Measurements from ENCODE around the gene GEMIN5. TPM values are rescaled to one million over a fixed set of nuclear protein-coding genes. Genes with fewer than 3 reads are reported as not detected.

The GEMIN5 gene
- total and polyA plus RNA-seq, 2 of the 13 experiments (the other 11 are each of a cell fraction or from before 2014, with no cell fraction given), result 6.6 to 28.6 TPM

DNA sequence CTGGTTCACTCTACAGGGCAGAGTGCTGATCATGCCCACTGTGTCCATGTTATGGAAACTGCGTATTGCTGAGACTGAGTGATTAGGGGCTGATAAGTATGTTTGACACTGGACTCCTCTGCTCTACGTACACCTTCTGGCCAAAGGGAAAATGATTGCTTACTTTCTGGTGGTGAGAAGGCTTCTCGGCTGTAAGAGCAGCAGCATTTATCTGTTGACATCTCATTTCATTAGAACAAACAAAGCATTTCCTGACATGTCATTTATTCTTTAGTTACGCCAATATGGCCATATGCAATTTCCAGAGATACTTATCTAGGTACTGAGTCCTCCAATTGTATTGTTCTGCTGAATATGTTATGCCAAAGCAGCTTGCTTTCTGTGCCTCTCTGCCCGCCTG, 93.2 kb downstream of the GEMIN5 start (continued):
- TF ChIP-seq, protein P1, sequence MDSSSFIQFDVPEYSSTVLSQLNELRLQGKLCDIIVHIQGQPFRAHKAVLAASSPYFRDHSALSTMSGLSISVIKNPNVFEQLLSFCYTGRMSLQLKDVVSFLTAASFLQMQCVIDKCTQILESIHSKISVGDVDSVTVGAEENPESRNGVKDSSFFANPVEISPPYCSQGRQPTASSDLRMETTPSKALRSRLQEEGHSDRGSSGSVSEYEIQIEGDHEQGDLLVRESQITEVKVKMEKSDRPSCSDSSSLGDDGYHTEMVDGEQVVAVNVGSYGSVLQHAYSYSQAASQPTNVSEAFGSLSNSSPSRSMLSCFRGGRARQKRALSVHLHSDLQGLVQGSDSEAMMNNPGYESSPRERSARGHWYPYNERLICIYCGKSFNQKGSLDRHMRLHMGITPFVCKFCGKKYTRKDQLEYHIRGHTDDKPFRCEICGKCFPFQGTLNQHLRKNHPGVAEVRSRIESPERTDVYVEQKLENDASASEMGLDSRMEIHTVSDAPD (CRISPR knock-in tag; IDR thresholded peaks at IDR 0.05), result no peak
- TF ChIP-seq FOXK2 (IDR thresholded peaks at IDR 0.05) (no peak), PITX1 (CRISPR knock-in tag; IDR thresholded peaks at IDR 0.05) (no peak), YEATS4 (CRISPR knock-in tag; IDR thresholded peaks at IDR 0.05; ENCODE audit: borderline replicate concordance) (no peak), HIVEP1 (CRISPR knock-in tag; IDR thresholded peaks at IDR 0.05) (no peak), IRF2 (CRISPR knock-in tag; IDR thresholded peaks at IDR 0.05) (peak; percentile 54; the same call in 1 of the 2 replicates), RAD21 (CRISPR knock-in tag; IDR thresholded peaks at IDR 0.05) (no peak), ZNF224 (CRISPR knock-in tag; IDR thresholded peaks at IDR 0.05) (no peak), ZNF883 (CRISPR knock-in tag; IDR thresholded peaks at IDR 0.05; ENCODE audit: not compliant biosample characterization) (no peak), MBD4 (IDR thresholded peaks at IDR 0.05; ENCODE audit: borderline replicate concordance, low read length) (no peak), XBP1 (CRISPR knock-in tag; IDR thresholded peaks at IDR 0.05) (no peak), ARHGAP35 (CRISPR knock-in tag; IDR thresholded peaks at IDR 0.05; ENCODE audit: borderline replicate concordance) (no peak), BORCS8-MEF2B (CRISPR knock-in tag; IDR thresholded peaks at IDR 0.05) (no peak), CEBPG (CRISPR knock-in tag; IDR thresholded peaks at IDR 0.05) (peak; percentile 51), POLR2A (IDR thresholded peaks at IDR 0.05; ENCODE audit: insufficient read depth in 1 of 2, low read depth in 2 of 2, low read length in 2 of 2) (no peak), ZNF44 (CRISPR knock-in tag; IDR thresholded peaks at IDR 0.05) (no peak), GATAD2A (CRISPR knock-in tag; IDR thresholded peaks at IDR 0.05) (peak; percentile 76), TAF1 (CRISPR knock-in tag; IDR thresholded peaks at IDR 0.05) (no peak), ZNF317 (CRISPR knock-in tag; IDR thresholded peaks at IDR 0.05) (no peak)
- TF ChIP-seq, protein P2, sequence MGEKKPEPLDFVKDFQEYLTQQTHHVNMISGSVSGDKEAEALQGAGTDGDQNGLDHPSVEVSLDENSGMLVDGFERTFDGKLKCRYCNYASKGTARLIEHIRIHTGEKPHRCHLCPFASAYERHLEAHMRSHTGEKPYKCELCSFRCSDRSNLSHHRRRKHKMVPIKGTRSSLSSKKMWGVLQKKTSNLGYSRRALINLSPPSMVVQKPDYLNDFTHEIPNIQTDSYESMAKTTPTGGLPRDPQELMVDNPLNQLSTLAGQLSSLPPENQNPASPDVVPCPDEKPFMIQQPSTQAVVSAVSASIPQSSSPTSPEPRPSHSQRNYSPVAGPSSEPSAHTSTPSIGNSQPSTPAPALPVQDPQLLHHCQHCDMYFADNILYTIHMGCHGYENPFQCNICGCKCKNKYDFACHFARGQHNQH (CRISPR knock-in tag; IDR thresholded peaks at IDR 0.05), result 0 out of 2 replicates have a peak, but pooled peaks have one; percentile 40
- TF ChIP-seq, protein P3, sequence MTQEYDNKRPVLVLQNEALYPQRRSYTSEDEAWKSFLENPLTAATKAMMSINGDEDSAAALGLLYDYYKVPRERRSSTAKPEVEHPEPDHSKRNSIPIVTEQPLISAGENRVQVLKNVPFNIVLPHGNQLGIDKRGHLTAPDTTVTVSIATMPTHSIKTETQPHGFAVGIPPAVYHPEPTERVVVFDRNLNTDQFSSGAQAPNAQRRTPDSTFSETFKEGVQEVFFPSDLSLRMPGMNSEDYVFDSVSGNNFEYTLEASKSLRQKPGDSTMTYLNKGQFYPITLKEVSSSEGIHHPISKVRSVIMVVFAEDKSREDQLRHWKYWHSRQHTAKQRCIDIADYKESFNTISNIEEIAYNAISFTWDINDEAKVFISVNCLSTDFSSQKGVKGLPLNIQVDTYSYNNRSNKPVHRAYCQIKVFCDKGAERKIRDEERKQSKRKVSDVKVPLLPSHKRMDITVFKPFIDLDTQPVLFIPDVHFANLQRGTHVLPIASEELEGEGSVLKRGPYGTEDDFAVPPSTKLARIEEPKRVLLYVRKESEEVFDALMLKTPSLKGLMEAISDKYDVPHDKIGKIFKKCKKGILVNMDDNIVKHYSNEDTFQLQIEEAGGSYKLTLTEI (CRISPR knock-in tag; conservative IDR thresholded peaks at IDR 0.05), result no peak
- TF ChIP-seq, protein P4, sequence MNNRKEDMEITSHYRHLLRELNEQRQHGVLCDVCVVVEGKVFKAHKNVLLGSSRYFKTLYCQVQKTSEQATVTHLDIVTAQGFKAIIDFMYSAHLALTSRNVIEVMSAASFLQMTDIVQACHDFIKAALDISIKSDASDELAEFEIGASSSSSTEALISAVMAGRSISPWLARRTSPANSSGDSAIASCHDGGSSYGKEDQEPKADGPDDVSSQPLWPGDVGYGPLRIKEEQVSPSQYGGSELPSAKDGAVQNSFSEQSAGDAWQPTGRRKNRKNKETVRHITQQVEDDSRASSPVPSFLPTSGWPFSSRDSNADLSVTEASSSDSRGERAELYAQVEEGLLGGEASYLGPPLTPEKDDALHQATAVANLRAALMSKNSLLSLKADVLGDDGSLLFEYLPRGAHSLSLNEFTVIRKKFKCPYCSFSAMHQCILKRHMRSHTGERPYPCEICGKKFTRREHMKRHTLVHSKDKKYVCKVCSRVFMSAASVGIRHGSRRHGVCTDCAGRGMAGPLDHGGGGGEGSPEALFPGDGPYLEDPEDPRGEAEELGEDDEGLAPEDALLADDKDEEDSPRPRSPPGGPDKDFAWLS (CRISPR knock-in tag; IDR thresholded peaks at IDR 0.05; ENCODE audit: borderline replicate concordance), result no peak
- TF ChIP-seq, protein P5, sequence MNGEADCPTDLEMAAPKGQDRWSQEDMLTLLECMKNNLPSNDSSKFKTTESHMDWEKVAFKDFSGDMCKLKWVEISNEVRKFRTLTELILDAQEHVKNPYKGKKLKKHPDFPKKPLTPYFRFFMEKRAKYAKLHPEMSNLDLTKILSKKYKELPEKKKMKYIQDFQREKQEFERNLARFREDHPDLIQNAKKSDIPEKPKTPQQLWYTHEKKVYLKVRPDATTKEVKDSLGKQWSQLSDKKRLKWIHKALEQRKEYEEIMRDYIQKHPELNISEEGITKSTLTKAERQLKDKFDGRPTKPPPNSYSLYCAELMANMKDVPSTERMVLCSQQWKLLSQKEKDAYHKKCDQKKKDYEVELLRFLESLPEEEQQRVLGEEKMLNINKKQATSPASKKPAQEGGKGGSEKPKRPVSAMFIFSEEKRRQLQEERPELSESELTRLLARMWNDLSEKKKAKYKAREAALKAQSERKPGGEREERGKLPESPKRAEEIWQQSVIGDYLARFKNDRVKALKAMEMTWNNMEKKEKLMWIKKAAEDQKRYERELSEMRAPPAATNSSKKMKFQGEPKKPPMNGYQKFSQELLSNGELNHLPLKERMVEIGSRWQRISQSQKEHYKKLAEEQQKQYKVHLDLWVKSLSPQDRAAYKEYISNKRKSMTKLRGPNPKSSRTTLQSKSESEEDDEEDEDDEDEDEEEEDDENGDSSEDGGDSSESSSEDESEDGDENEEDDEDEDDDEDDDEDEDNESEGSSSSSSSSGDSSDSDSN (CRISPR knock-in tag; IDR thresholded peaks at IDR 0.05), result no peak
- TF ChIP-seq, protein P6, sequence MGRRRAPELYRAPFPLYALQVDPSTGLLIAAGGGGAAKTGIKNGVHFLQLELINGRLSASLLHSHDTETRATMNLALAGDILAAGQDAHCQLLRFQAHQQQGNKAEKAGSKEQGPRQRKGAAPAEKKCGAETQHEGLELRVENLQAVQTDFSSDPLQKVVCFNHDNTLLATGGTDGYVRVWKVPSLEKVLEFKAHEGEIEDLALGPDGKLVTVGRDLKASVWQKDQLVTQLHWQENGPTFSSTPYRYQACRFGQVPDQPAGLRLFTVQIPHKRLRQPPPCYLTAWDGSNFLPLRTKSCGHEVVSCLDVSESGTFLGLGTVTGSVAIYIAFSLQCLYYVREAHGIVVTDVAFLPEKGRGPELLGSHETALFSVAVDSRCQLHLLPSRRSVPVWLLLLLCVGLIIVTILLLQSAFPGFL (CRISPR knock-in tag; IDR thresholded peaks at IDR 0.05), result no peak

Data from HepG2 (cell line).